SK-N-MC (cell line): ENCODE data around the gene FAIM.

ENCODE experiments used
- EZH2 ChIP-seq: fragments of 200-600 bp; sonication (generic); IDR thresholded peaks from one replicate; pipeline ENCODE4 v1.6.1; 2017; ENCODE audit warnings: antibody characterized with exemption
- FOXP2 ChIP-seq: optimal IDR thresholded peaks from 2 replicates; pipeline ENCODE3; 2011; ENCODE audit warnings: mild to moderate bottlenecking, moderate library complexity; ENCODE audit not compliant: insufficient read depth; ENCODE audit errors: extremely low read length, control extremely low read depth
- POLR2AphosphoS5 ChIP-seq: IDR thresholded peaks from 2 replicates; pipeline ENCODE4 v1.6.1; 2012; ENCODE audit warnings: mild to moderate bottlenecking, low read depth, low read length, borderline replicate concordance

- no peak for TF ChIP-seq POLR2AphosphoS5
- TF ChIP-seq EZH2, result no peak
- no peak for TF ChIP-seq FOXP2
These were observed 66.8 kb downstream of the FAIM start for GRCh38 chr3:138675393-138675792.
